Measurements from ENCODE around the gene PCYT2. TPM values are rescaled to one million over a fixed set of nuclear protein-coding genes. Genes with fewer than 3 reads are reported as not detected.

PCYT2 gene
- total and polyA plus RNA-seq, 10 of the 15 experiments (the other 5 are each of a cell fraction or from before 2014, with no cell fraction given), result 0.63 to 72.0 (median 45.0) TPM

DNA sequence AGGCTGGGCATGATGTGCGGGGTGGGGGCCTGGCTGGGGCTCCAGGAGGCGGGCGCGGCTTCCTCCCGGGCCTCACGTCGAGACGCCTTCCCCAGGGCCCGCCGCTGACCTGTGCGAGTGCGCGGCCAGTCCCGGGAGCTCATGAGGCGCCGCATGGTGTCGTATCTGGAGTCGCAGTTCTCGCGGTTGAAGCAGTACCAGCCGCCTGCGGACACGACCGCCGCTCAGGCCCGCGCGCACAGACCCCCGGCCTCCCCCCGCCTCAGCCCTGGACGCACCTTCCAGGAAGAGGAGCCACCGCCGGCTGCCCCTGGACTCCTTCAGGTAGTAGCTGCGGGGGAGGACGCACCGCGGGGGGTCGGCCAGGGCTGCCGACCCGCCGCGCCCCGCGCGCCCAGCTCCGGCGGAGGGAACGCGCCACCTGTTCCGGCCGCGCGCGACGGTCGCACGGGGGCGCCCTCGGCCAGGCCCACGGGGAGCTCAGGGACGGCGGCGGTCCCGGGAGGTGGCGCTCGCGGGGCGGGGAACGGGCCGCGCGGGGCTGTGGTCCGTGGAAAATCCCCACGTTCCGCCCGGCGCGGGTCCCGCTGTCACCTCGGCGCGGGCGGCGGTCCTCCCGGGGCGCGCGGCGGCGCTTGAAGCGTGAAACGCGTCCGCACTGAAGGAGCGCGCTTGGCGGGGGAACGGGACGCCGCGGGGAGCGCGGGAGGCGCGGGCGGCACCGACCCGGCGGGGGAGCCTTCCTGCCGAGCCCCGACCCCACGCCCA is 48.3 kb upstream of the PCYT2 start (continued):
- TF ChIP-seq, protein P1, sequence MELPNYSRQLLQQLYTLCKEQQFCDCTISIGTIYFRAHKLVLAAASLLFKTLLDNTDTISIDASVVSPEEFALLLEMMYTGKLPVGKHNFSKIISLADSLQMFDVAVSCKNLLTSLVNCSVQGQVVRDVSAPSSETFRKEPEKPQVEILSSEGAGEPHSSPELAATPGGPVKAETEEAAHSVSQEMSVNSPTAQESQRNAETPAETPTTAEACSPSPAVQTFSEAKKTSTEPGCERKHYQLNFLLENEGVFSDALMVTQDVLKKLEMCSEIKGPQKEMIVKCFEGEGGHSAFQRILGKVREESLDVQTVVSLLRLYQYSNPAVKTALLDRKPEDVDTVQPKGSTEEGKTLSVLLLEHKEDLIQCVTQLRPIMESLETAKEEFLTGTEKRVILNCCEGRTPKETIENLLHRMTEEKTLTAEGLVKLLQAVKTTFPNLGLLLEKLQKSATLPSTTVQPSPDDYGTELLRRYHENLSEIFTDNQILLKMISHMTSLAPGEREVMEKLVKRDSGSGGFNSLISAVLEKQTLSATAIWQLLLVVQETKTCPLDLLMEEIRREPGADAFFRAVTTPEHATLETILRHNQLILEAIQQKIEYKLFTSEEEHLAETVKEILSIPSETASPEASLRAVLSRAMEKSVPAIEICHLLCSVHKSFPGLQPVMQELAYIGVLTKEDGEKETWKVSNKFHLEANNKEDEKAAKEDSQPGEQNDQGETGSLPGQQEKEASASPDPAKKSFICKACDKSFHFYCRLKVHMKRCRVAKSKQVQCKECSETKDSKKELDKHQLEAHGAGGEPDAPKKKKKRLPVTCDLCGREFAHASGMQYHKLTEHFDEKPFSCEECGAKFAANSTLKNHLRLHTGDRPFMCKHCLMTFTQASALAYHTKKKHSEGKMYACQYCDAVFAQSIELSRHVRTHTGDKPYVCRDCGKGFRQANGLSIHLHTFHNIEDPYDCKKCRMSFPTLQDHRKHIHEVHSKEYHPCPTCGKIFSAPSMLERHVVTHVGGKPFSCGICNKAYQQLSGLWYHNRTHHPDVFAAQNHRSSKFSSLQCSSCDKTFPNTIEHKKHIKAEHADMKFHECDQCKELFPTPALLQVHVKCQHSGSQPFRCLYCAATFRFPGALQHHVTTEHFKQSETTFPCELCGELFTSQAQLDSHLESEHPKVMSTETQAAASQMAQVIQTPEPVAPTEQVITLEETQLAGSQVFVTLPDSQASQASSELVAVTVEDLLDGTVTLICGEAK (IDR thresholded peaks at IDR 0.05; ENCODE audit: borderline replicate concordance), result no peak
- TF ChIP-seq NR2C2 (IDR thresholded peaks at IDR 0.05; ENCODE audit: borderline replicate concordance, control insufficient read depth, insufficient read length, low read depth), result no peak
- TF ChIP-seq, protein P2, sequence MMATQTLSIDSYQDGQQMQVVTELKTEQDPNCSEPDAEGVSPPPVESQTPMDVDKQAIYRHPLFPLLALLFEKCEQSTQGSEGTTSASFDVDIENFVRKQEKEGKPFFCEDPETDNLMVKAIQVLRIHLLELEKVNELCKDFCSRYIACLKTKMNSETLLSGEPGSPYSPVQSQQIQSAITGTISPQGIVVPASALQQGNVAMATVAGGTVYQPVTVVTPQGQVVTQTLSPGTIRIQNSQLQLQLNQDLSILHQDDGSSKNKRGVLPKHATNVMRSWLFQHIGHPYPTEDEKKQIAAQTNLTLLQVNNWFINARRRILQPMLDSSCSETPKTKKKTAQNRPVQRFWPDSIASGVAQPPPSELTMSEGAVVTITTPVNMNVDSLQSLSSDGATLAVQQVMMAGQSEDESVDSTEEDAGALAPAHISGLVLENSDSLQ (IDR thresholded peaks at IDR 0.05), result no peak
- no peak for TF ChIP-seq SIX5 (IDR thresholded peaks at IDR 0.05; ENCODE audit: low read depth, low read length, severe bottlenecking)
- TF ChIP-seq SRF (IDR thresholded peaks at IDR 0.05; ENCODE audit: low read depth in 2 of 2, low read length in 2 of 2), result 0 out of 4 replicates have a peak, but pooled peaks of 1 of the 2 experiments have one; percentile 4
- TF ChIP-seq, protein P3, sequence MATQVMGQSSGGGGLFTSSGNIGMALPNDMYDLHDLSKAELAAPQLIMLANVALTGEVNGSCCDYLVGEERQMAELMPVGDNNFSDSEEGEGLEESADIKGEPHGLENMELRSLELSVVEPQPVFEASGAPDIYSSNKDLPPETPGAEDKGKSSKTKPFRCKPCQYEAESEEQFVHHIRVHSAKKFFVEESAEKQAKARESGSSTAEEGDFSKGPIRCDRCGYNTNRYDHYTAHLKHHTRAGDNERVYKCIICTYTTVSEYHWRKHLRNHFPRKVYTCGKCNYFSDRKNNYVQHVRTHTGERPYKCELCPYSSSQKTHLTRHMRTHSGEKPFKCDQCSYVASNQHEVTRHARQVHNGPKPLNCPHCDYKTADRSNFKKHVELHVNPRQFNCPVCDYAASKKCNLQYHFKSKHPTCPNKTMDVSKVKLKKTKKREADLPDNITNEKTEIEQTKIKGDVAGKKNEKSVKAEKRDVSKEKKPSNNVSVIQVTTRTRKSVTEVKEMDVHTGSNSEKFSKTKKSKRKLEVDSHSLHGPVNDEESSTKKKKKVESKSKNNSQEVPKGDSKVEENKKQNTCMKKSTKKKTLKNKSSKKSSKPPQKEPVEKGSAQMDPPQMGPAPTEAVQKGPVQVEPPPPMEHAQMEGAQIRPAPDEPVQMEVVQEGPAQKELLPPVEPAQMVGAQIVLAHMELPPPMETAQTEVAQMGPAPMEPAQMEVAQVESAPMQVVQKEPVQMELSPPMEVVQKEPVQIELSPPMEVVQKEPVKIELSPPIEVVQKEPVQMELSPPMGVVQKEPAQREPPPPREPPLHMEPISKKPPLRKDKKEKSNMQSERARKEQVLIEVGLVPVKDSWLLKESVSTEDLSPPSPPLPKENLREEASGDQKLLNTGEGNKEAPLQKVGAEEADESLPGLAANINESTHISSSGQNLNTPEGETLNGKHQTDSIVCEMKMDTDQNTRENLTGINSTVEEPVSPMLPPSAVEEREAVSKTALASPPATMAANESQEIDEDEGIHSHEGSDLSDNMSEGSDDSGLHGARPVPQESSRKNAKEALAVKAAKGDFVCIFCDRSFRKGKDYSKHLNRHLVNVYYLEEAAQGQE (IDR thresholded peaks at IDR 0.05; ENCODE audit: low read depth, low read length), result no peak
- TF ChIP-seq GATAD2B (conservative IDR thresholded peaks at IDR 0.05; ENCODE audit: low read depth), result peak; percentile 97
- TF ChIP-seq, protein P4, sequence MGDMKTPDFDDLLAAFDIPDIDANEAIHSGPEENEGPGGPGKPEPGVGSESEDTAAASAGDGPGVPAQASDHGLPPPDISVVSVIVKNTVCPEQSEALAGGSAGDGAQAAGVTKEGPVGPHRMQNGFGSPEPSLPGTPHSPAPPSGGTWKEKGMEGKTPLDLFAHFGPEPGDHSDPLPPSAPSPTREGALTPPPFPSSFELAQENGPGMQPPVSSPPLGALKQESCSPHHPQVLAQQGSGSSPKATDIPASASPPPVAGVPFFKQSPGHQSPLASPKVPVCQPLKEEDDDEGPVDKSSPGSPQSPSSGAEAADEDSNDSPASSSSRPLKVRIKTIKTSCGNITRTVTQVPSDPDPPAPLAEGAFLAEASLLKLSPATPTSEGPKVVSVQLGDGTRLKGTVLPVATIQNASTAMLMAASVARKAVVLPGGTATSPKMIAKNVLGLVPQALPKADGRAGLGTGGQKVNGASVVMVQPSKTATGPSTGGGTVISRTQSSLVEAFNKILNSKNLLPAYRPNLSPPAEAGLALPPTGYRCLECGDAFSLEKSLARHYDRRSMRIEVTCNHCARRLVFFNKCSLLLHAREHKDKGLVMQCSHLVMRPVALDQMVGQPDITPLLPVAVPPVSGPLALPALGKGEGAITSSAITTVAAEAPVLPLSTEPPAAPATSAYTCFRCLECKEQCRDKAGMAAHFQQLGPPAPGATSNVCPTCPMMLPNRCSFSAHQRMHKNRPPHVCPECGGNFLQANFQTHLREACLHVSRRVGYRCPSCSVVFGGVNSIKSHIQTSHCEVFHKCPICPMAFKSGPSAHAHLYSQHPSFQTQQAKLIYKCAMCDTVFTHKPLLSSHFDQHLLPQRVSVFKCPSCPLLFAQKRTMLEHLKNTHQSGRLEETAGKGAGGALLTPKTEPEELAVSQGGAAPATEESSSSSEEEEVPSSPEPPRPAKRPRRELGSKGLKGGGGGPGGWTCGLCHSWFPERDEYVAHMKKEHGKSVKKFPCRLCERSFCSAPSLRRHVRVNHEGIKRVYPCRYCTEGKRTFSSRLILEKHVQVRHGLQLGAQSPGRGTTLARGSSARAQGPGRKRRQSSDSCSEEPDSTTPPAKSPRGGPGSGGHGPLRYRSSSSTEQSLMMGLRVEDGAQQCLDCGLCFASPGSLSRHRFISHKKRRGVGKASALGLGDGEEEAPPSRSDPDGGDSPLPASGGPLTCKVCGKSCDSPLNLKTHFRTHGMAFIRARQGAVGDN (IDR thresholded peaks at IDR 0.05), result peak; percentile 50; the same call in 1 of the 2 replicates
- no peak for TF ChIP-seq SIN3A (IDR thresholded peaks at IDR 0.05; ENCODE audit: low read depth, low read length)
- TF ChIP-seq, protein P5, sequence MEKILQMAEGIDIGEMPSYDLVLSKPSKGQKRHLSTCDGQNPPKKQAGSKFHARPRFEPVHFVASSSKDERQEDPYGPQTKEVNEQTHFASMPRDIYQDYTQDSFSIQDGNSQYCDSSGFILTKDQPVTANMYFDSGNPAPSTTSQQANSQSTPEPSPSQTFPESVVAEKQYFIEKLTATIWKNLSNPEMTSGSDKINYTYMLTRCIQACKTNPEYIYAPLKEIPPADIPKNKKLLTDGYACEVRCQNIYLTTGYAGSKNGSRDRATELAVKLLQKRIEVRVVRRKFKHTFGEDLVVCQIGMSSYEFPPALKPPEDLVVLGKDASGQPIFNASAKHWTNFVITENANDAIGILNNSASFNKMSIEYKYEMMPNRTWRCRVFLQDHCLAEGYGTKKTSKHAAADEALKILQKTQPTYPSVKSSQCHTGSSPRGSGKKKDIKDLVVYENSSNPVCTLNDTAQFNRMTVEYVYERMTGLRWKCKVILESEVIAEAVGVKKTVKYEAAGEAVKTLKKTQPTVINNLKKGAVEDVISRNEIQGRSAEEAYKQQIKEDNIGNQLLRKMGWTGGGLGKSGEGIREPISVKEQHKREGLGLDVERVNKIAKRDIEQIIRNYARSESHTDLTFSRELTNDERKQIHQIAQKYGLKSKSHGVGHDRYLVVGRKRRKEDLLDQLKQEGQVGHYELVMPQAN (conservative IDR thresholded peaks at IDR 0.05), result peak; percentile 53; the same call in 1 of the 2 replicates
- no peak for TF ChIP-seq ZNF622 (IDR thresholded peaks at IDR 0.05)
- 0 out of 2 replicates have a peak, but pooled peaks have one; percentile 29 for TF ChIP-seq NR2C1 (IDR thresholded peaks at IDR 0.05)
- TF ChIP-seq YY1 (IDR thresholded peaks at IDR 0.05; ENCODE audit: low read depth, low read length), result peak; percentile 73; the same call in 1 of the 2 replicates

Measured in GM12878 (cell line).